GM12892 (cell line): ENCODE measurements around the gene ABCA1.

Experiments
- POLR2A ChIP-seq: IDR thresholded peaks from 2 replicates; pipeline ENCODE4 v1.6.1; 2011; ENCODE audit warnings: low read depth, low read length, control low read depth
- POLR2AphosphoS5 ChIP-seq: IDR thresholded peaks from 2 replicates; pipeline ENCODE4 v1.6.1; 2011; ENCODE audit warnings: low read depth, low read length, control low read depth

DNA sequence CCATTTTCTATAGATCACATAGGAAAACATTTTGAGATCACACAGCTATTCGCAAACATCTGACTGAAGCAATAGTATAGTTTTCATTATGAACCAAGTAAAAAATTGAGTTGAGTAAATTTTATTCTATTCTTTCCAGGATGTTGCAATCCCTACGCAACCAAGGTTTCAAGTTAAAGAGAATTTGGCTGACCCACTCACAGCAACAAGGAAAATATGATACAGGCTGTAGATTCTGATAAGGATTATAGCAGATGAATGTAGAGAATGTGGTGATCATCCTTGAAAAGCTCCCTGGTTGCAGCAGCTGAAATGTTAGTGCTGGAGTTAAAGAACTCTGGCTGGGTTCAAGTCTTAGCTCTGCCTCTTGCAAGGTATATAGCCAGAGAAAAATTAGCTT lies 4.7 kb downstream of the ABCA1 start:
- no peak for TF ChIP-seq POLR2AphosphoS5
- TF ChIP-seq POLR2A, result no peak
